Cardiac fibroblast (primary cell): ENCODE results near the gene CENPA.
"Not testable (repeated sequence)": the region's sequence is repeated elsewhere in the genome, so short reads cannot be mapped to it uniquely, and the experiment has no call there.

Experiments
- DNase-seq, 2 donors: peaks; one replicate each; pipeline versions ENCODE4 v3.0.0 to v3.0.0-alpha.2; 2010; ENCODE audit warnings: low read depth in 2 of 2
- H3K4me3 ChIP-seq, 2 donors: replicated peaks in 1 of 2; 1 replicate in 1 of 2; 2 replicates in 1 of 2; pipeline ENCODE4 v1.5.1; 2011; ENCODE audit warnings: low read depth in 2 of 2, low read length in 2 of 2, mild to moderate bottlenecking in 2 of 2, moderate library complexity in 1 of 2
- TF ChIP-seq, protein P1 (sequence below): IDR thresholded peaks from one replicate; pipeline ENCODE4 v1.5.1; 2011; ENCODE audit warnings: low read depth, mild to moderate bottlenecking, low read length, inconsistent platforms

Gene CENPA

DNA sequence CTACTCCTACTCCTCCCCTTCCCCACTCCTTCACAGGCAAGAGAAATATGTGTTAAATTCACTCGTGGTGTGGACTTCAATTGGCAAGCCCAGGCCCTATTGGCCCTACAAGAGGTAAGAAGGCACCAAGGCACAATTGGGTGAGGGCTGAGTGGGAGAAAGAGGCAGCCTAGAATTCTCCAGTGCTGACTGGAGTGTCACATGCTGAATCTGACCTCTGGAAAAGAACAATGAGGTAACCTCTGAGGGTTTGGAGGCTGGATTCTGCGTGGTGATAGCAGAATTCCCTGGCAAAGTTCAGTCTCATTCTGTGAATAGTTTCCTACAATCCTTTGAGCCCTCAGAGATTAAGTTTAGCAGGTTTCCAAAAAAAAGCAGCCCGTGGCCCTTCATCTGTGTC is 6.9 kb downstream of the CENPA start:
- TF ChIP-seq, protein P1, sequence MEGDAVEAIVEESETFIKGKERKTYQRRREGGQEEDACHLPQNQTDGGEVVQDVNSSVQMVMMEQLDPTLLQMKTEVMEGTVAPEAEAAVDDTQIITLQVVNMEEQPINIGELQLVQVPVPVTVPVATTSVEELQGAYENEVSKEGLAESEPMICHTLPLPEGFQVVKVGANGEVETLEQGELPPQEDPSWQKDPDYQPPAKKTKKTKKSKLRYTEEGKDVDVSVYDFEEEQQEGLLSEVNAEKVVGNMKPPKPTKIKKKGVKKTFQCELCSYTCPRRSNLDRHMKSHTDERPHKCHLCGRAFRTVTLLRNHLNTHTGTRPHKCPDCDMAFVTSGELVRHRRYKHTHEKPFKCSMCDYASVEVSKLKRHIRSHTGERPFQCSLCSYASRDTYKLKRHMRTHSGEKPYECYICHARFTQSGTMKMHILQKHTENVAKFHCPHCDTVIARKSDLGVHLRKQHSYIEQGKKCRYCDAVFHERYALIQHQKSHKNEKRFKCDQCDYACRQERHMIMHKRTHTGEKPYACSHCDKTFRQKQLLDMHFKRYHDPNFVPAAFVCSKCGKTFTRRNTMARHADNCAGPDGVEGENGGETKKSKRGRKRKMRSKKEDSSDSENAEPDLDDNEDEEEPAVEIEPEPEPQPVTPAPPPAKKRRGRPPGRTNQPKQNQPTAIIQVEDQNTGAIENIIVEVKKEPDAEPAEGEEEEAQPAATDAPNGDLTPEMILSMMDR: no peak
- no peak overlapping the region for H3K4me3 ChIP-seq
- DNase-seq: peak; percentile 26 to 53

DNA sequence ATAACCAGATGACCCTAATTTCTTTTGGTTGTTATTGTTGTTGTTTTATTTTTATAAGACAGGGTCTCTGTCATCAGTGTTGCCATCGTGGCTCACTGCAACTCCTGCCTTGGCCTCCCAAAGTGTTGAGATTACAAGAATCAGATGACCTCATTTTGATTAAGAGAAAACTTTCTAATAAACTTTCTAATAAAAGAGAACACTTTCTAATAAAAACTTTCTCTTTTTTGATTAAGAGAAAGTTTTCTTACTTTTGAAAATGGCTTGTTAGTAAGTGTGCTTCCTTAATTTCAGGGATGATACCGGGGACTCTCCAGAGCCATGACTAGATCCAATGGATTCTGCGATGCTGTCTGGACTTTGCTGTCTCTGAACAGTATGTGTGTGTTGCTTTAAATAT is 7.7 kb downstream of the CENPA start:
- no peak overlapping the region for H3K4me3 ChIP-seq
- DNase-seq: no peak
- TF ChIP-seq, protein P1: no peak

DNA sequence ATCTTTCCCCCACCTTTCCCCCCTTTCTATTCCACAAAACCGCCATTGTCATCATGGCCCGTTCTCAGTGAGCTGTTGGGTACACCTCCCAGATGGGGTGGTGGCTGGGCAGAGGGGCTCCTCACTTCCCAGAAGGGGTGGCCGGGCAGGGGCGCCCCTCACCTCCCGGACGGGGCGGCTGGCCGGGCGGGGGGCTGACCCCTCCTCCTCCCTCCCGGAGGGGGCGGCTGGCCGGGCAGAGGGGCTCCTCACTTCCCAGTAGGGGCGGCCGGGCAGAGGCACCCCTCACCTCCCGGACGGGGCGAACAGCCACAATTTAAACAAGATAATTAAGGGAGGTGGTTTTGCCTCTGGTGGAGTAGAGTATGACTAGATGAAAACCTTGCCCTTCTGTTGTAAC is 9.3 kb downstream of the CENPA start:
- H3K4me3 ChIP-seq, DNase-seq: not testable (repeated sequence)

DNA sequence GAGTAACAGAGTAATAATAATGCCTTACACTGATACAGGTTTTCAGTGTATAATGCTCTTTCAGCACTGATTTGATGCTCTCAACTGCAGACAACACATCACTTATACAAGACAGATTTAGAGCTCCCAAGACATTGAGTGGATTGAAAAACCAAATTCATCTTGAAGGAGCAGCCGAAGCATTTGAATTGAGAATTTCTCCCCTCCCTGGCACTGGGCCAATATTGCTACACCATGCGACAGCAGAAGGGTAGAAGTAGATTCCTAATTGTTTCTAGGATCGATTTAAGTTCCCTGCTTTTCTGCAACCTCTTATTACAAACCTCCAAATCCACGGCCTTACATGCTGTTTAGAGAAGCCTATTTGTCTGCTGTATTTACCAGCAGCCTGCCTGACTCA is 15.5 kb downstream of the CENPA start:
- H3K4me3 ChIP-seq: no peak overlapping the region
- DNase-seq: no peak
- TF ChIP-seq, protein P1: no peak

DNA sequence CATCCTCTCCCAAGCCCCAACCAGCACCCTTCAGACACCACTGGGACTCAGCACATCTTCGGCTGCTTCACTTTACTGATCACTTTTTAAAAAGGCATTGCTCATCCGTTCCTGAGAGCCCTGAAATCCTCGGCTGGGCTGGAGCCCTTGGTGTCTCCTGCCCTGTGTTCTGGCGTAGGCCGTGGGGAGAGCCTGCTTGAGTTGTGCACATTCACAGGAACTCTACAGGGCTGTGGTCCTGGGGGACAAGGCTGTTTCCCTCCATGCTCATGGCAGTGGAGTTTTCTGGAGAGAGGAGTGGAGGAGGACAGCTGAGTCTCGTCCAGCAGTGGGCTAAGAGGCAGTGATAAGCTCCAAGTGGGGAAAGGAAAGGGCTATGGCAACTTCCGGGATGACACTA is 15.9 kb downstream of the CENPA start:
- DNase-seq: no peak
- H3K4me3 ChIP-seq: no peak overlapping the region
- TF ChIP-seq, protein P1: no peak

DNA sequence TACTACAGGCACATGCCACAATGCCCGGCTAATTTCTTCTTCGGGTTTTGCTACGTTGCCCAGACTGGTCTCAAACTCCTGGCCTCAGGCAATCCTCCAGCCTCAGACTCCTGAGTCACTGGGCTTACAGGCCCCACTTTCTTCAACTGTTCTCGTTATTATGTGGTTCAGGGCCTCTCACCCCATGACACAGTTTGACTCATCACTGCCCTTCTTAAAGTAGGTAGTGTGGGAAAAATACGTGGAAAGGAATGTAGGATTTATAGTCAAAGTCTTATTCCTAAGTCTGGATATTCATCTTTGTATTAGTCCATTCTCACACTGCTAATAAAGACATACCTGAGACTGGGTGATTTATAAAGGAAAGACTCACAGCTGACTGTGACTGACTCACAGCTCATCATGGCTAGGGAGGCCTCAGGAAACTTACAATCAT is 19.4 kb downstream of the CENPA start:
- TF ChIP-seq, protein P1: no peak
- H3K4me3 ChIP-seq: no peak overlapping the region
- DNase-seq: peak; percentile 26 to 83

DNA sequence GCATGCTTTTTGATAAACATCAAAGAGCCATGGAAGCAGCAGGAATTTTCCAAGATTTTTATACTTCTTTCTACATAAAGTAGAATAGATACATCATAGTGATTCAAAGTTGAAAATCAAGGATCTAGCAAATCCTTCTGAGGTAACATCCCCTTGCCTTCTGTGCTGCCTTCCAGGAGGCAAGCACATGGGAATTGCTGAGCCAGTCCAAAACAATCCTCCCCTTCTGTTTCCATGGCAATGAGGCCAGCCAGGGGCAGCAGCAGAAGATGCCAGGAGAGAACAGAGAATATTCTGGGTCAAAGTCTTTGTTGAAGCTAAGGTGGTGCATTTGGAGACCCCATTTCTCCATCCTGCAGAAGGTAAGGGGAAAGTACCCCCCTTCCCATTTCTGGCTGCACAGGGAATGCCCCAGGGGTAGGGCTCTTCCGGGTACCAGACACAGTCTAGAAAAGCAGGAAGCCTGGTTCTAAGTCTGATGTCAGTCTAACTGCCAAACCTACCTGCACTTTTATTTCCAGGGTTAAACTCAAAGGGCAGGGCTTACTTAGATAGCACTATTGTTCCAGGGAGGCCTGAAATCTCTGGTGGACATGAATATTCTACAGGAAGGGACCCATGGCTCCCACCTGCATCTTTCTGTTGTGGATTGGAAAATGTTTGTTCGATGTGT is 22.1 kb downstream of the CENPA start:
- DNase-seq: peak; percentile 40 to 73
- no peak overlapping the region for H3K4me3 ChIP-seq
- TF ChIP-seq, protein P1: no peak
